Ammon's horn (tissue), 1 donor: ENCODE data around the gene PPFIBP2.

ENCODE experiments used
- DNase-seq: peaks from one replicate; pipeline ENCODE4 v3.0.0-alpha.2; 2016; ENCODE audit warnings: low spot score

Gene PPFIBP2

DNA sequence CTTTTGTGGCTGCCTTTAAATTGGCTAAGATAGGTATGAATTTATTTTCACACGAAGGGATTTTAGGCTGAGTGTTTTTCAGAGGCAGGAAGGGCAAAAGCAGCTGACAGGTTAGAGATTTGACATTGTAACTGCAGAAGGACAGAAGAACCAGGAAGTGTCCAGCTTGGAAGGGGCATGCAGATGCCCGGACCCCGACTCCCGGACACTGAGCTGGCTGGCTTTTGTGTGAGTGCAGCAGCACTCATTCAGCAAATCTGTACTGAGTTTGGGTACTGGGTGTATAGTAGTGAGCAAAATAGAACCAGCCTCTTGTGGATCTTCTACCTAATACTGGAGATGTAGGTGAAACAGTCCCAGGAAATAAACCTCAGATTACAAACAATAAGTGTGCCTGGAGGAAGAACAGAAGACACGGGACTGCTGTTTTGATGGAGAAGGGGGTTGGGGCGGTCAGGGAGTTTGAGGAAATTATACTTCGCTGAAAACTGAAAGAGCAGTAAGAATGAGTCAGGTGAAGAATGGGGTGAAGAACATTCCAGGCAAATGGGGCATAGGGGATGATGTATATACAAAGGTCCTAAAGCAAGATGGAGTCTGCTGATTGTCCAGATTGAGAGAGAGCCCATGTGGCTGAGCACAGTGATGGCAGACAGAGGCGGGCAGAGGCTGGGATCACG lies 64.6 kb downstream of the PPFIBP2 start:
- no peak for DNase-seq

DNA sequence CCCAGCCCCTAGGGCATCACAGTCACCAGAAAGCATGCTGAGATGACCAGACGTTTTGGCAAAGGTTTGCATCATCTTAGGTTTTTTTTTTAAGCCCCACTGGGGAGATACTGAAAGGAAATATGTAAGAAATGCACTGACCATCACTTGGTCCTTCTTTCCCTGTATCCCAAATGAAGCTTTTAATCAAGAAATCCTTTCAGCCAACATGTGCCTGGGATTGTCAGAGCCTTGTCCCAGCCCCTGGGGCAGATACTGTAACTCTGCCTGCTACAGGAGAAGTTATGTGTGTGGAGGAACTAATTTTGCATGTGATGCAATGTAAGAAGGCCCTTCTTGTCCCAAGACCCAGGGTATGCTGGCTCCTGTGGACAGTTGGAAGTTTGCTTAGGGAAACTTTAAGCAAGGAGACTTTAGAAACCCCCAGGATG lies 65.6 kb downstream of the PPFIBP2 start:
- no peak for DNase-seq

DNA sequence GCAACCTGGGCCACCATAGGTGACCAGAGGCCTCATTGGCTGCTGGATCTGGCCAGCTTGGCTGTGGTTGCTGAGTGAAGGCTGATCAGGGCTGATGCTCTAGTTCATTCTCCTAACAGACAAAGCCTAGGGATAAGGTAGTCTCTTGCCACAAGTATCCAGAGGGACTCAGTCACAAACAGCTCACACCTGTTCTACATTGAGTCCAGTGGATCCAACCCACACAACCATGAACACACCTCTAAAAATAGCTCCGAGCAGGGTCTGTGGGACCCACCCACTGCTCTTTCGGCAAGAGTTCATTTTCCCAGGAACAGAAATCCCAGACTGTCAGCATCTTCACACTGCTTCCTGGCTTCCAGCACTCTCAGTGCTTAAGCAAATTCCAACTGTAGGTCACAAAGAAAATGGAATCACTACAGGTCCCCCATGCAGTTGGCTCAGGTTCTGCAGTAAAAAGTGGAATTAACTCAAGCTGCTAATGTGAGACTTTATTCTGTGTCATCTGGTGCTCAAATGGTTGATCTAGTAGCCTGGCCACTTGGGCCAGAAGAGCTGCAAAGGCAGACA lies 67.3 kb downstream of the PPFIBP2 start:
- DNase-seq: no peak

DNA sequence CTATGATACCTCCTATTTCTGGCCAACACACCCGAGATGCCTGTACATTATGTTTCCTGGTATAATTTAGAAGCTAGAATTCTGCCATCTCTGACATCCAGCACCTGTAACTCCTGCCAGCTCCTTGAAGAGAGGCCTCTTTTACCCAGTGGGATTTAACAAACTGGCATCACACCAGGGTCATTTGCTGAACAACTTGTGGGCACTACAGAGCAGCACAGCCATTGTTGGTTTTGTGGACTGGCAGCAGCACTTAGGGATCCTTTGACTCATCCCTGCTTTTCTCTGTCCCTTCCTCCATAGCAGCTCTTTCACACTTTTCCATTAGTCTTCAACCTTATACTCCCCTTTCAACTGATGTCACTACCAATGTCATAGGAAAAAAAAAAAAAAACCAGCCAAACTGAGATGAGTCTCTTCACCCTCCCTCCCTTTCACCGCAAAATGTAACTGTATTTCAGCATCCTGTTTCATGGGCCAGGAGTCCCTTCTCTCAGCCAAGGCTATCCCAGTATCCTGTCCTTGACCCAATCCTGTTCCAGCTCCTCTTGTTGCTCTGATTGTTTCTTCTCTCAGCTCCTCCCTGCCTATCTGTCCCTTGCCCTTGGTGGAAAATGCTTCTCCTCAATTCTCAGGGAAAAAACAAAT lies 68.7 kb downstream of the PPFIBP2 start:
- no peak for DNase-seq

DNA sequence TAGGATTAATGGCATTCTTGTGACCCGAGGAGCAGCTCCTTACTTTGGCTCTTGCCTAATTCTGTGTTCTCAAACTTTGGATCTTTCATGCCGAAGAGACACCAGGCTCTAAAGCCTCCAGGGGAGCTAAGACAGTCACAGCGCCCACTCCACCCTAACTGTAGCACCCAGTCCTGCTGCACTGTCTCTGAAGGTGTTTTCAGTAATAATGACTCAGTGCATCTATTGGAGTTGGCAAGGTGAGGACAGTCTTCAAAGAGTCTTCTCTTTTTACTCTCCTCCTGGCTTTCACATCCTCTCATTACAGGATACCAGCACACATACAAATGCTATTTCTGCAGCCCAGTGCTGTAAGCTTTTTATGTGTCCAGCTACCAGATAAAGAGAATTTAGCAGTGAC lies 69.4 kb downstream of the PPFIBP2 start:
- DNase-seq: no peak

DNA sequence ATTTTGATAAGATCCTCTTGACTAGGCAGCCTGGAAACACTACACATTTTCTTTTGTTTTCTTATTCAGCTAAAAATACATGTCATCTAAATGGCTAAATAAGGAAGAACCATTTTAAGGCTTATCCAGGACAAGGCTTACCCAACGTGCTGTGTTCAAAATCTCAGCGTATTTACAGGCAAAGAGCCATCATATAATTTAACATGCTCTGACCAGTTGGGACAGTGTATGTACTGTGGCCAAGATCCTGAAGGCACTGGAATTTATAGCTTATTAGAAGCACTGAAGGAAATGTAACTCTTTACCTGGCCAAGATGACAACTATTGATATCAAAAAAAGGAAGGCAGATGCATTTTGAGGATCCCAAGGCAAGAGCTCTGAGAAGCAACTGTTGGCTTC lies 71.1 kb downstream of the PPFIBP2 start:
- no peak for DNase-seq

DNA sequence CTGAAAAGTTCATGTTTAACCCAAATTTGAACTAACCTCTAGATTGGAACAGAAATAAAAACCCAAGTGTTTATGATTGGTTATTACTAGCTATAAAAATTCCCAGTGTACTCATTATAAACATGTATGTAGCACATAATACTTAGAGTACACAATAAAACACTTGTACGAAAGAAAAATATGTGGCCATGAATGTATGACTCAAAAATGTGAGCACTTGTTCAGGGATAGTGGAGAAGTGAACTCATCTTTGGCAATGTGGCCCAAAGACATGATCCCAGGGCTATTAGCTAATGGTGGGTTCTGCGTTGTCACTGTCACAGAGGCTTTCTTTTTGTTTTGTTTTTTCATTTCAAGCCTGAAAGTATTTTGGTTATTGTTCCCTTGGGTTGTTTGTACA lies 72.0 kb downstream of the PPFIBP2 start:
- DNase-seq: no peak

DNA sequence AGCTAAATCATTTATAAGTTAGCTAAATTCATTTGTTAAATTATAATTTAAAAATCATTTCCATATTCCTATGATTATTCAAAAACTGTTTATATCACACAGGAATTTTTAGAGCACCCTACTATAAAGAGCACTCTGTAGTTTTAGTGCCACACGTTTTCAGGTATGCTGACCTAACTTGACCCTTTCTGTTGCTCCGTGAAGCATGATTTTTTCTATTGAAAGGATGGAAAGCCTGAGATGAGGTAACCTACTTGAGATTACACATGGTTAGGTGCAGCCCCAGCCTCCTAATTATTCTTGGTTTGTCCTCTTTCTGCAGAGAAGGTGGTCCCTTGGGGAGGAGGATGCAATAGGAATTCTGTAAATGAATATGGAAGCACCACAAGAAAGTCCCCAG lies 72.6 kb downstream of the PPFIBP2 start:
- DNase-seq: no peak

DNA sequence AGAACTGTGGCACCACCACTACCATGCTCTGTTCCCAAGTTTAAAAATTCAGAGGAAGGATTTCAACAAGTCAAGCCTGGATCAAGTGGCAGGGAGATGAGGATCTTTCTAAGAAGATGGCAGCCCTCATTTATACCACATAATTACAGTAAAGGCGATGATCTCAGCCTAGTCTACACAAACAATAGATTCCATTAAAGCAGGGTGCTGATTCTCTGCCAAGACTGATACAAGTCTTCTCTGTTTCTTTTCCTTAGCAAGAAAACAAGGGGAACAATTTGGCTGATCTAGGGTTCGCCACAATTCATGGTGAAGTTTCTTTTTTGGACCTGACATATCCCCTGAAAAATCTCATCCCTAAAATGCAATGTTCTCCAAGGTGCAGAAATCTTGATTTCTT lies 73.9 kb downstream of the PPFIBP2 start:
- peak; percentile 73 for DNase-seq

DNA sequence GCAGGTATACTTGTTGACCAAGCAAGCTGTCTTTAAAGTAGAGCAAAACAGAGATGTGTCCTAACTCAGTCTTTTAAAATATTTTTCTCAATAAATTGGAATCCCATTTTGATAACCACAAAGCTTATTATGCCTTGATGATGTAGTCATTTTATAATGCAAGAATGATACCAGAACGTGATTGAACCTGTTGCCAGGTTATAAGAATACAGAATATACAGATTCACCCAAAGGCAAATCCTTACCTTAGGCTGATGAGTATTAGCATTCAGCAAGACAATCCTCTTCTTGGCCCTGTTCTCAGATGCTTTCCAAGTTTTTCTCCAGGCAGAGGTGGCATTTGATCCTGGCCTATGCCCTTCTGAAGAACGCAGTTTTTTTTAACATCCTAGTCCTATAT lies 76.1 kb downstream of the PPFIBP2 start:
- DNase-seq: no peak

DNA sequence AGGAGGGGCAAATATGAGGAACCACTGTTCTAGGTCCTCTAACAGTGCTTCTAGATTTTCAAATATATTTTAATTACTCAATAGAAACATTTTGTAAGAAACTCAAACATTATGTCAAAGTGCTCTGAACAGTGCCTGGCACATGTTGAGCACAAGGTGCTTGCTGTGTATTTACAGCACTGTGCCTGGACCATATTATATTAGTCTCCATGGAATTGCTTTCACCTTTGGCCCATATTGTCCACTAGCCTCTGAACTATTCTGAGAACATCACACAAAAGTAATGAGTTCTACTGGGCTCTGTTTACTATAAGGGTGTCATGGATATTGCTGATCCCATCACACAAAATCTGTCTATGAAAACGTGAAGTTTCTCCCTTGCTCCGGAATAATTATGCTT lies 76.7 kb downstream of the PPFIBP2 start:
- no peak for DNase-seq

DNA sequence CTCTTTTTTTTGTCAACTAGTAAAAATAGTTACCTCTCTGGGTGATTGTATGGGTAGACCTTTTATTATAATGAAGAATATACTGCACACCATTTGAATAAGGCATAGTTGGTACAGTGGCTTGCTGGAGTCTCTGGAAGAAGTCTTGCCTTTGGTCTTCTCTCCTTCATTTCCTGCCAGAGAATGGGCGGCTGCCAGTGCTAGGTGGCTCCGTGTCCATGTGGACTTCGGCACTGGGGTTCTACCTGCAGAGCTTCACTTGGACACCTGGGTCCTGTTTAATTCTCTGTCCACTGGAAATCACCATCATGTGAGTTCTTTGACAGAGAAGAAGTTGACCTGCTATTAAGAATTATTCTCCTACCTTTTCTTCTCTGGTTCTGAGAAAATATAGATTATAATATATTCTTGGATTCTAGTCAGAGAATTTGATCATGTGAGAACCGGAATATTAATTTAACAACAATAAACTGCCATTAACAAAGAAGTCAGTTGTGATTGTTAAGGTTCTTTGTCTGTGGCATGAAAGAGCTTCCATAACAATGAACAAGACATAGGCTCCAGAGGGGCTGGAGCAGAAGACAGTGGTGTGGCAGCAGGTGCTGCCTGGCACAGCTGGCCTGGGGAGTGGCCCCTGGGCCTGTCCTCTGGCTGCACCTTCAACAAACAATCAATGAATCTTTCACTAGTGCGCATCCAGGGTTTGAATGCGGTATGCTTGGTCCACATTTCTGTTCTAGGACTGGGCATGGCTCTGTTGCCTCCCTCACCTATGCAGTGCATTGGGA lies 77.5 kb downstream of the PPFIBP2 start:
- DNase-seq: peak; percentile 71

DNA sequence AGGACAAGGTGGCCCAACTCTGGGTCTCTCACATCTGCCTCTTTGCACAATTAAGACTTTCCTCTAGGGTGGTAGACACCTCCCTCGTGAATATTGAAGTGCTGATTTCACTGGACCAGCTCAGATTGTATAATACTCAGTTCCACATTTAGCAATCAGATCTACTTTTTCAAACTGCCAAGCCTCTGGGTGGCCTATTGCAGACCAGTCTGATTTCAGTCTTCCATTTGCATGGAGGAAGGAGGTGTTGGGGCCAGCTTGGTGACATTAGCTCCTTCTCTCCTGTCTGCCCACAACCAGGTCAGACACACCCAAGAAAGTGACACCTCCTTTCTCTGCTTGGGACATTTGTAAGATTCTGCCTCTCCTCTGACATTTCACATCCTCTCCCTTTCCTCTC lies 78.2 kb downstream of the PPFIBP2 start:
- no peak for DNase-seq

DNA sequence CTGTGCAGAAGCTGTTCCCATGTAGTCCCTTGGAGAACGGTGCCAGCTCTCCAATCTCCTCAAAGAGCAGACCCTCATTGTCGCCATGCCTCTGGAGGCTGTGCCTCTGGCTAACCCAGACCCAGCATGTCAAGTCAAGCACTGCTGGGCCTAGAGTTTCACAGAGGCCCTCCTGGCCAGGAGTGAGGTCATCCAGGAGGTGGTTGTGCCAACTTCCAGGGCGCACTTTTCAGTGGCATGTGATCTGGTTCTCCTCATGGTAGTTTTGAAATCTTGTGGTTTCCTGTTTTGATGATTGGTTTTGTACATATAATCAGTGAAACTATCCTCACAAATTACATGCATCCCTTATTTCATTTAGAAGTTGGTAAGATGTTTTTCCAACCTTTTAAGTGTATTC lies 78.9 kb downstream of the PPFIBP2 start:
- DNase-seq: no peak

DNA sequence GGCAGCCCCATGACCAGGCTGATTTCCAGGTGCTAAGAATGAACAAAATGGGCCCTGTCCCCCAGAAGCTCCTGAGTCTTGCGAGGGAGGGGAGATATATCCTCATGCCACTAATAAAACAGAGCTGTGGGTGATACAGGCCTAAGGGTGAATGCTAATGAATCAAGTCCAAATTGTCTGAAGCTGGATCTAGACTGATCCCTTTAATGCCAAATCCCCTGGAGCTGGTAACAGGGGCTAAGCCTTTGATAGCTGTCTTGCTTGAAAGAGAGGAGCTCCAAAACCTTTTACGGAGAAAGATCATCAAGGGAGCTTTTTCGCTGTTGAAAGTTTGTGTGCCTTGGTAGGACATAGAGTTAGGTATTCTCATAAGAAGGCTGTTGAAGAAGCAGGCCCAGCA lies 79.7 kb downstream of the PPFIBP2 start:
- no peak for DNase-seq

DNA sequence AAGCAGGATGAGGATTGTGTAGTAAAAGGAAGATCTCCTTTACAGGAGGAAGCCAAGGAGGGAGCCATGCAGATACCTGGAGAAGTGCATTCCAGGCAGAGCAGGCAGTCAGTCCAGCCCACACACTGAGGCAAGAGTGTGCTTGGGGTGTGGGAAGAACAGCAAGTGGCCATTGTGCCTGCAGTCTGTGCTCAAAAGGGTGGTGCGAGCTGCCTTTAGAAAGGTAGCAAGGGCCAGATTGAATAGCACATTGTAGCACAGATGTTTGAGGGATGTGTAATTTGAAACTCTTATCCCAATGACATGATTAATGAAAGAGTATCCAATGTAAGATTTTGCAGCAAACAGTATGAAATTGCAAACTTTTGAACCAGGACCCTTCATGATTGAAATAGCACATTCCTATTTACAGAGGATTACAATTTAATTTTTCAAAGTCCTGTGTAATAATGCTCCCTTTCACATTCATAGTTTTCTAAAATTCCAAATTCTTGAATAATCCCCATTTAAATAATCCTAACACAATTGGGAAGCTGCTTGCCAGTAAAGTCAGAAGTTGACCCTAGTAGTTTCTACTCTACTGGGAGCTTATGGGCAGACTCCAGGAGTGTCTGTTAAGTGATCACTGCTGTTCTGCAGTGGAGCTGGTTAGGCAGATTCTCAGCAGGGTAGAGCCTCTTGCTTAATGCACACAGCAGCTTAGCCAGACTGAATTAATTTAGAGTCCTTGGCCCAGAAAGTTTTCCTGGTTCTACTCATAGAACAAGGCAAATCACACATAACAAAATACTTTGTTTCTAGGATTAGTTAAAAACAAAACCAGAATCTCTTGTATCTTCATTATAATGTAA lies 81.4 kb downstream of the PPFIBP2 start:
- no peak for DNase-seq

DNA sequence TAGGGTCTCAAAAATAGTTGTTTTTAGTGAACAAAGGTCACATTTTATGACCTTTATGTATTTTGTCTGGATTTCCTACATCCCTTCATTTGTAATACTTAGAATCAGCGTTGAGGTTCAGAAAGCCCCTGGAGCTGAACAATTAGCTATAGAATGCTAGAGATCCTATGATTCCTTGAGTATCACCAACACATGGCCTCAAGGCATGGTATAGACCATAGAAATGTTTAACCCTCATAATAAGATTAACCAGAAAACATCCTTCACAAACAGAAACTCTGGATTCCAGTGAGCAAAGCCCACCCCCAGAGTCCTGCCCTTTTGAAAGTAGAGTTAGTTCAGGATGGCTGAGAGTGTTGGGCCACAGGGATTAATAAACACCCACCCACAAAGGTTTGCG lies 82.2 kb downstream of the PPFIBP2 start:
- DNase-seq: no peak

DNA sequence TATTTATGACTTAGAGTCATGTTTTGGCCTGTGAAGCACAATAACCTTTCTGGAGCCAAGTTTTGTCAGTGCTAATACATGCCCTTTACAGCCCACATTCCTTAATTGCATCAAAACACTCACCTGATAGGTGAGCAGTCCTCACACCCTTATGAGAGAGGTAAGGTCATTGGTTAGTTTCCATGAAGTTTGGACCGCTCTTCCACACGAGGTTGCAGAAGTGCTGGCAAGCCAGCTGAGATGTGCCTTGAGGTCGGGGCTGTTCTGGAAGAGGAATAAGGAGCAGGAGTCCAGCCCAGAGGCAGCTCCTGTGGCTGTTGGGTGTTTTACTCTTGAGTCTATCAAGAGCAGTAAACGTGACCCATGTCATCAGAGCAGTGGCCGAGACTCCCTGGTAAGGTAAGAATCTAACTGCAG lies 83.2 kb downstream of the PPFIBP2 start:
- DNase-seq: no peak

DNA sequence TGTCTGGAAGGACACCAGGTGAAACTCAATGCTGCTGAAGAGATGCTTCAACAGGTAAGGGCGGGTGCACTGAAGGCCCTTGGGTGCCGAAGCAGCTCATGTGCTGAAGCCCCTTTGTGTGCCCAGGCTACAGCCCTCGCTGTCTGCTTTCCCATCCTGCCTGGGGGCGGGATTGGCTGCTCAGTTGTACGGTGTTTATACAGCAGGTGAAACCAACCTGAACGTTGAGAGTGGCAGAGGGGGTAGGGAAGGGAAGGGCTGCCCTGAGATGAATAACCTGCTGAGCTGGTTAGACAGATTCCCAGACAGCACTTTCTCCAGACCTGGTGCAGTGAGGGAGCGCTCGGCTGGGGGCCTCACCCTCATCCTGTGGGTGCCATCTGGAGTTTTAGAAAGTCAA lies 83.8 kb downstream of the PPFIBP2 start:
- DNase-seq: no peak

DNA sequence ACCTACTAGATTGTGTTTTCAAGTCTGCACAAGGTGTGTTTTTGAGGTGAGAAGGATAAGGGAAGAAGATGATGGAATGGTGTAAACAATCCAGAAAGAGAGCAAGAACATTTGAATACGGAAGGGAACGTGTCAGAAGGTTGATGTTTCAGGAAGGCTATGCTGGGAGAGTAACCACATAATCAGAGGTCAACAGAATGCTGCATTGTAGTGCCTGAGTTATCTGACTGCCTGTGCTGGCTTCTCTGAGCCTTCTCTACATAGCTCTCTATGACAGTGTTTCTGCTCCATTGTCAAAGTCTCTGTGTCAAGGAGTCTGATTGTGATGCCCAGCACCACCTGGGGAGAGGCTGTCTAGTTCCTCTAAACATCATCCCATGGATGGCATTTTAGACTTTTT lies 85.4 kb downstream of the PPFIBP2 start:
- DNase-seq: no peak

DNA sequence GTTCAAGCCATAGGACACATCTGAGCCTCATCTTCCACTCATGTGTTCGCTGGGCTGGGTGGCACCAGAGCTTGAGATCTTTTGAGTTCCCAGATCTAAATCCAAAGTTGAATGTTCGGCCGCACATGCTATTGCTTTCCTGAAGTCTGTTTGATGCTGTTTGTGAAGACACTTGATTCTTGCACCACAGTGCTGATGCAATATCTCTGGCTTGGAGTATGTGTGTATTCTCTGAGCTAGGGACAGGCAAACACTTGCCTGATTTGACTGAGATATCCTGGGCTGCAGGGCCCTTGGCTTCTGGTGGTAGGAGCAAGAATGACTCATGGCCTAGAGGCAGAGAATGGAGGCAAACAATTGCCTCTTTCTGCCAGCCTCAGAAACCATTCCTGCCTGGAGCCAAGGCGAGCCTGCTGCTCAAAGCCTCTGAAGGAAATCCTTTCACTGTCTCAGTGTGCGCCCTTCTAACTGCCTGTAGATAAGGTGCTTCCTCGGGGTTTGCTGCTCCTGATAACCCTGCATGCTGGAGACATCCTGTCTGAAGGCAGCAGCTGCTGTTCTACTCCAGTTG lies 86.5 kb downstream of the PPFIBP2 start:
- peak; percentile 77 for DNase-seq
